AG04450 (cell line): ENCODE measurements around the gene ESRP2. TPM values are rescaled to one million over a fixed set of nuclear protein-coding genes. Genes with fewer than 3 reads are reported as not detected.

ENCODE experiments used
- CTCF ChIA-PET: fragments of 300-600, 350-600 bp; formaldehyde crosslinking; extraction: SDS; loops from one replicate; lab custom pipeline; 2022; ENCODE audit warnings: antibody characterized with exemption, inconsistent platforms; lab: Charles Lee
- POLR2A ChIA-PET: fragments of 350-600 bp; formaldehyde crosslinking; extraction: SDS; loops from one replicate; lab custom pipeline; 2021; ENCODE audit warnings: antibody characterized with exemption, inconsistent platforms; lab: Yijun Ruan, JAX
- DNase-seq: peaks from one replicate; pipeline ENCODE4 v3.0.0-alpha.2; 2011; ENCODE audit warnings: low read depth, low spot score
- H3K27ac ChIP-seq: one replicate; pipeline ENCODE4 v1.5.1; 2012; ENCODE audit warnings: low read depth, low read length, control low read depth
- H3K27me3 ChIP-seq: one replicate; pipeline ENCODE4 v1.6.0; 2012; ENCODE audit warnings: low read length; ENCODE audit not compliant: control insufficient read depth, insufficient read depth
- H3K4me3 ChIP-seq: 2 replicates; pipeline ENCODE4 v1.5.1; 2011; ENCODE audit warnings: mild to moderate bottlenecking, low read depth, low read length, control low read depth
- H3K9me3 ChIP-seq: 2 replicates; pipeline ENCODE4 v1.5.1; 2012; ENCODE audit warnings: low read length; ENCODE audit not compliant: control insufficient read depth, insufficient read depth
- CTCF ChIP-seq: IDR thresholded peaks from 2 replicates; pipeline ENCODE4 v1.5.1; 2011; ENCODE audit warnings: low read depth, low read length, control low read depth, inconsistent platforms
- polyA plus RNA-seq: library from polyadenylated mRNA; depleted of rRNA; stranded (reverse); fragments of >200 nt; gene quantifications from 2 replicates; pipeline ENCODE4 v1.2.3, GENCODE V29; 2011

ESRP2 gene
- polyA plus RNA-seq, 1 experiment, result 0.01 TPM

GRCh38 chr16:68282064-68282452 is 46.1 kb upstream of the ESRP2 start:
- no peak overlapping the region for H3K27ac ChIP-seq
- DNase-seq, result no peak
- no peak overlapping the region for H3K4me3 ChIP-seq
- no peak for TF ChIP-seq CTCF
- ChIA-PET POLR2A (no interaction called here), CTCF (interaction anchor here (1.5 kb wide), 1 partner anchor 19 kb away, joined by 4 read pairs; no protein-coding TSS in a partner anchor)
- H3K9me3 ChIP-seq, result no peaks in the 10 kb centered on the region
- H3K27me3 ChIP-seq, result no peaks in the 10 kb centered on the region

- H3K9me3 ChIP-seq, result no peaks in the 10 kb centered on the region
- ChIA-PET POLR2A (no interaction called here), CTCF (interaction anchor here (1.5 kb wide), 1 partner anchor 18 kb away, joined by 4 read pairs; no protein-coding TSS in a partner anchor)
- TF ChIP-seq CTCF, result no peak
- no peak for DNase-seq
- no peak overlapping the region for H3K4me3 ChIP-seq
- no peak overlapping the region for H3K27ac ChIP-seq
- H3K27me3 ChIP-seq, result no peaks in the 10 kb centered on the region
These were observed 45.6 kb upstream of the ESRP2 start for GRCh38 chr16:68281368-68282063.

GRCh38 chr16:68279726-68280558 is 44.0 kb upstream of the ESRP2 start:
- TF ChIP-seq CTCF, result no peak
- no peak for DNase-seq
- Histone ChIP-seq H3K27ac (no peak overlapping the region), H3K4me3 (no peak overlapping the region), H3K9me3 (no peaks in the 10 kb centered on the region), H3K27me3 (no peaks in the 10 kb centered on the region)
- CTCF ChIA-PET, result interaction anchor here (1.2 to 1.4 kb wide), 3 partner anchors 16 to 49 kb away, joined by 3 to 4 read pairs (median 3); partner anchors contain the start of gene SLC7A6
- POLR2A ChIA-PET, result no interaction called here

- ChIA-PET POLR2A (no interaction called here), CTCF (interaction anchor here (0.9 kb wide), 1 partner anchor 12 kb away, joined by 3 read pairs; the partner anchor contains the start of gene SLC7A6)
These were observed 40.3 kb upstream of the ESRP2 start for GRCh38 chr16:68276223-68276622.

More at GRCh38 chr16:68276223-68276622, 40.3 kb upstream of the ESRP2 start:
- Histone ChIP-seq H3K27ac (no peak overlapping the region), H3K27me3 (no peaks in the 10 kb centered on the region), H3K9me3 (no peaks in the 10 kb centered on the region), H3K4me3 (no peak overlapping the region)
- no peak for DNase-seq
- TF ChIP-seq CTCF, result no peak
